ENCODE results near the gene LBR.

DNA sequence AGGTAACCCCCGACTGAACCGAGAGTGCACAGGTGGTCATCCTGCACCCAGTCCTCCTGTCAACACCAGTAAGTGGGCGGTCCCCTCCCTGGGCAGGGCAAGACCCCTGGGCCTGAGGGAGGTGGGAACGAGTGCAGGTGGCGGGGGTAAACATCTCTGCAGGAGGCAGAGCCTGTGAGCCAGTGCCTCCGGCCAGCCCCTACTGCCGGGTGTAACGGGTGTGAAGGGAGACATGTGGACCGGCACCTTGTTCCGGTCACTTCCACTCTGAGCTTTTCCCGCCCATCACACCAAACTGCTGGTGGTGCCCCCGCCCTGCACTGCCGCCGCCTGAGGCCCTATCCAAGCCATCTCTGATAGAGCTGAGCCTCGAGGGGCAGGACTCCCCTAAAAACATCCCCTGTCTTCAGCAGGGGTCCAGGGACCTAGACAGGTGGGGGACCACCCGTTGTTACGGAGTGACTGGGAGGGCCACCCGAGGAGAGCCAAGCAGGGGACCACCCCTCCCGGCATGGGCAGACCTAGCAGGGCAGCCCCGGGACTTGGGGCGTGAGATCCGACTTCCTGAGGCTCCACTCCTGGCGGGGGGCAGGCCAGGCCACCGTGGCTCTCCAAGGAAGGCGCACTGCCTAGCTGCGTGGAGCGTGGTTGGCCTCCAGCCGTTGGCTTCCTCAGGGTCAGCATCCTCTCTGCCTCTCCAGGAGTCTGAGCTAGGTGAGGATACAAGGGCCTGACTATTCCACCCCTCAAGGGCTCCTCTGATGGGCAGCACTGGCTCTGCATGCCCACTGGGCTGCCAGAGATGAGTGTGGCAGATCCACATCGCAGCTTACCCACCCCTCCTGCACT lies 43.8 kb upstream of the LBR start:
- TF ChIP-seq, protein P1, sequence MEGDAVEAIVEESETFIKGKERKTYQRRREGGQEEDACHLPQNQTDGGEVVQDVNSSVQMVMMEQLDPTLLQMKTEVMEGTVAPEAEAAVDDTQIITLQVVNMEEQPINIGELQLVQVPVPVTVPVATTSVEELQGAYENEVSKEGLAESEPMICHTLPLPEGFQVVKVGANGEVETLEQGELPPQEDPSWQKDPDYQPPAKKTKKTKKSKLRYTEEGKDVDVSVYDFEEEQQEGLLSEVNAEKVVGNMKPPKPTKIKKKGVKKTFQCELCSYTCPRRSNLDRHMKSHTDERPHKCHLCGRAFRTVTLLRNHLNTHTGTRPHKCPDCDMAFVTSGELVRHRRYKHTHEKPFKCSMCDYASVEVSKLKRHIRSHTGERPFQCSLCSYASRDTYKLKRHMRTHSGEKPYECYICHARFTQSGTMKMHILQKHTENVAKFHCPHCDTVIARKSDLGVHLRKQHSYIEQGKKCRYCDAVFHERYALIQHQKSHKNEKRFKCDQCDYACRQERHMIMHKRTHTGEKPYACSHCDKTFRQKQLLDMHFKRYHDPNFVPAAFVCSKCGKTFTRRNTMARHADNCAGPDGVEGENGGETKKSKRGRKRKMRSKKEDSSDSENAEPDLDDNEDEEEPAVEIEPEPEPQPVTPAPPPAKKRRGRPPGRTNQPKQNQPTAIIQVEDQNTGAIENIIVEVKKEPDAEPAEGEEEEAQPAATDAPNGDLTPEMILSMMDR (conservative IDR thresholded peaks at IDR 0.05; ENCODE audit: low read depth in 2 of 2), result no peak
- TF ChIP-seq POLR2AphosphoS5 (IDR thresholded peaks at IDR 0.05; ENCODE audit: low read depth), result no peak
- TF ChIP-seq, protein P2, sequence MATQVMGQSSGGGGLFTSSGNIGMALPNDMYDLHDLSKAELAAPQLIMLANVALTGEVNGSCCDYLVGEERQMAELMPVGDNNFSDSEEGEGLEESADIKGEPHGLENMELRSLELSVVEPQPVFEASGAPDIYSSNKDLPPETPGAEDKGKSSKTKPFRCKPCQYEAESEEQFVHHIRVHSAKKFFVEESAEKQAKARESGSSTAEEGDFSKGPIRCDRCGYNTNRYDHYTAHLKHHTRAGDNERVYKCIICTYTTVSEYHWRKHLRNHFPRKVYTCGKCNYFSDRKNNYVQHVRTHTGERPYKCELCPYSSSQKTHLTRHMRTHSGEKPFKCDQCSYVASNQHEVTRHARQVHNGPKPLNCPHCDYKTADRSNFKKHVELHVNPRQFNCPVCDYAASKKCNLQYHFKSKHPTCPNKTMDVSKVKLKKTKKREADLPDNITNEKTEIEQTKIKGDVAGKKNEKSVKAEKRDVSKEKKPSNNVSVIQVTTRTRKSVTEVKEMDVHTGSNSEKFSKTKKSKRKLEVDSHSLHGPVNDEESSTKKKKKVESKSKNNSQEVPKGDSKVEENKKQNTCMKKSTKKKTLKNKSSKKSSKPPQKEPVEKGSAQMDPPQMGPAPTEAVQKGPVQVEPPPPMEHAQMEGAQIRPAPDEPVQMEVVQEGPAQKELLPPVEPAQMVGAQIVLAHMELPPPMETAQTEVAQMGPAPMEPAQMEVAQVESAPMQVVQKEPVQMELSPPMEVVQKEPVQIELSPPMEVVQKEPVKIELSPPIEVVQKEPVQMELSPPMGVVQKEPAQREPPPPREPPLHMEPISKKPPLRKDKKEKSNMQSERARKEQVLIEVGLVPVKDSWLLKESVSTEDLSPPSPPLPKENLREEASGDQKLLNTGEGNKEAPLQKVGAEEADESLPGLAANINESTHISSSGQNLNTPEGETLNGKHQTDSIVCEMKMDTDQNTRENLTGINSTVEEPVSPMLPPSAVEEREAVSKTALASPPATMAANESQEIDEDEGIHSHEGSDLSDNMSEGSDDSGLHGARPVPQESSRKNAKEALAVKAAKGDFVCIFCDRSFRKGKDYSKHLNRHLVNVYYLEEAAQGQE (IDR thresholded peaks at IDR 0.05; ENCODE audit: unreplicated experiment), result no peak
- no peak for TF ChIP-seq EZH2 (IDR thresholded peaks at IDR 0.05; ENCODE audit: low read depth, unreplicated experiment)
- no peak for TF ChIP-seq CREB1 (CRISPR knock-in tag; IDR thresholded peaks at IDR 0.05; ENCODE audit: low read depth)

Data from GM23338 (cell line).